ENCODE measurements around the gene PSAT1. TPM values are rescaled to one million over a fixed set of nuclear protein-coding genes. Genes with fewer than 3 reads are reported as not detected.

PSAT1 gene
- total RNA-seq, result 1 to 10 TPM; 1.0 to 2.3 (median 1.4) TPM
- polyA plus RNA-seq, result 1.9 TPM
- long read RNA-seq, donor 1, partial matches to known transcripts, result 0 of 3 reads
- long read RNA-seq, donor 1, other reads (novel, unspliced or antisense), result 0 of 3 reads
- long read RNA-seq, donor 2, partial matches to known transcripts, result 0 of 1 reads
- long read RNA-seq, donor 2, other reads (novel, unspliced or antisense), result 0 of 1 reads
- long read RNA-seq, donor 3, transcript PSAT1-202 (9 exons, 2,188 nt), result major isoform, 8 of 8 reads
- long read RNA-seq, donor 3, partial matches to known transcripts, result 0 of 8 reads
- long read RNA-seq, donor 3, other reads (novel, unspliced or antisense), result 0 of 8 reads
- long read RNA-seq, donor 4, result 0 reads

DNA sequence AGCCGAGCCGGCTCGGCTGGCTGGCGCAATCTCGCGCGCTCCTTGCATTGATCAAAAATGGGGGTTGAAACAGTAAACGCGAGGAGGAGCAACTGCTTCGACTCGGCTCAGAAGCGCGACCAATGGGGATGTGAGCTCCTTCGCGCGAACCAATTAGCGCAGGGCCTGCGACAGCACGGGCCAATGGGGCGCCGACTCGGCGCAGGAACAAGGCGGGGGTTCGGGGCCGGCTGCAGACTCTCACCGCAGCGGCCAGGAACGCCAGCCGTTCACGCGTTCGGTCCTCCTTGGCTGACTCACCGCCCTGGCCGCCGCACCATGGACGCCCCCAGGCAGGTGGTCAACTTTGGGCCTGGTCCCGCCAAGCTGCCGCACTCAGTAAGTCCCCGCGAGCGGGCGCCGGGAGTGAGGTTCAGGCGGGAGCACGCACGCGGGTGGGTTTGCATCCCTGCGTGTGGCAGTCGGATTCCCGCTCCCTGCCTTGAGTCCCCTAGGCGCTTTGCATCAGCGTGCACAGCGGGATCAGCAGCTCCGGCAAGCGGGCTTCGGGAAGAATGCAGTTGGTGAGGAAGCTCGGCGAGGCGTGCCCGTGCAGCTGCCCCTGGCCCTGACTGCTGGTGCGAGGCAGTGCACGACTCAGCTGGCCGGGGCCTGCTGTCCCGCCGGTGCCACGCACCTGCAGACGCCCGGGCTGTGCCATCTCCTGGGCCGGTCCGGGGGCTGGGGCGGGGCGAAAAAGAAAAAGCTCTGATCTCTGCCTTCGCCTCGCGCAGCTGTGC lies at the start of gene PSAT1:
PSAT1 (plus strand) TSS at position 233 of the 779 bp plus-strand sequence; CDS start at position 319, 86 bp downstream.
- peak; percentile 98 to 99 for ATAC-seq
- WGBS, result under 1% methylated on average over 76 of the region's 76 CpGs
- H3K27ac ChIP-seq (ENCODE audit: low read length), result no peak within 1 kb of the TSS

DNA sequence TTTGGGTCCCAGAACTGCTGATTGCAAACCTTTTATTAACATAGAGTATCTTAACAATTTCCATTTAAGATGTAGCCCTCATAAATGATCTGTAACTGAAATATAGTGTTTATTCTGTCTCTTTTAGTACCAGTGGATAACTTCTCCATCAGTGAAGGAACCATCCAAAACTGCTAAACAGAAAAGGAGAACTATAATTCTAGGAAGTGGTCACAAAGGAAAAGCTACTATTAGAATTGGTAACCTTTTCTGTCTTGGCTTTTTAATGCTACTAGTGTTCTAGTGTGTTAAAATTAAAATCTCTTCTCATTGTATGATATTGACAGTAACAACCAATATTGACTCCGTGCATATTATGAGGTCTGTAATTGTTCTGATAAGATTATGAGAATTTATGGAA lies 48.3 kb upstream of the PSAT1 start:
- Histone ChIP-seq H3K27me3 (ENCODE audit: control insufficient read depth, insufficient read depth) (no peaks in the 10 kb centered on the region), H3K27ac (ENCODE audit: low read length) (no peak overlapping the region), H3K9me3 (ENCODE audit: control insufficient read depth, low read length) (no peaks in the 10 kb centered on the region), H3K4me1 (ENCODE audit: control insufficient read depth, insufficient read depth, low read length) (no peaks in the 10 kb centered on the region), H3K4me3 (ENCODE audit: low read length) (no peak overlapping the region)
- no peak for DNase-seq
- intact Hi-C loops (cut with DNase I), result no loop called here
- no peak for ATAC-seq
- WGBS, result 80% methylated on average over 1 of the region's 1 CpG

More for the DNA sequence above, at the start of gene PSAT1:
- H3K4me1 ChIP-seq (ENCODE audit: control insufficient read depth, insufficient read depth, low read length), result no peaks in the 10 kb centered on the region
- intact Hi-C loops (cut with DNase I), result no loop called here
- H3K4me3 ChIP-seq (ENCODE audit: low read length), result peak within 1 kb of the TSS; percentile 38
- DNase-seq, result peak; percentile 89 to 92 (median 89)
- H3K9me3 ChIP-seq (ENCODE audit: control insufficient read depth, low read length), result no peaks in the 10 kb centered on the region
- H3K27me3 ChIP-seq (ENCODE audit: control insufficient read depth, insufficient read depth), result no peaks in the 10 kb centered on the region

DNA sequence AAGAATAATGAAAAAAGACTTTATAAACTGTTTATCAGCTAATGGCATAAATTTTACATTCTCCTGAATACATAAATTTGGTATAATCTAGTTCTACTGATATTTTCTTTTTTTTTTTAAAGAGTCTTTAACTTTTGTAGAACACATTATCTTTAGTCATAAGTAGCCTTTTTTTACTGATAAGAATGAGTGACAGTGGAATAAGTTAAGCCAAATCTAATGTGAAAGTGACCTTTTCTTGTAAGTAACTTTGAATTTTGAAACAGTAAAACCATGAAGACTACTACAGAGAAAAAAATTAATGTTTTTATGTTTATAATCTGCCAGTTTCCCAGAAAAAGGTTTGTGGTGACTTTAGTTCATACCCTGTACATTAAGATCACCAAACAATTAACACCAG lies 47.4 kb upstream of the PSAT1 start:
- Histone ChIP-seq H3K27me3 (ENCODE audit: control insufficient read depth, insufficient read depth) (no peaks in the 10 kb centered on the region), H3K4me3 (ENCODE audit: low read length) (no peak overlapping the region), H3K9me3 (ENCODE audit: control insufficient read depth, low read length) (no peaks in the 10 kb centered on the region), H3K27ac (ENCODE audit: low read length) (no peak overlapping the region), H3K4me1 (ENCODE audit: control insufficient read depth, insufficient read depth, low read length) (no peaks in the 10 kb centered on the region)
- DNase-seq (no peak), ATAC-seq (no peak)
- intact Hi-C loops (cut with DNase I), result no loop called here

DNA sequence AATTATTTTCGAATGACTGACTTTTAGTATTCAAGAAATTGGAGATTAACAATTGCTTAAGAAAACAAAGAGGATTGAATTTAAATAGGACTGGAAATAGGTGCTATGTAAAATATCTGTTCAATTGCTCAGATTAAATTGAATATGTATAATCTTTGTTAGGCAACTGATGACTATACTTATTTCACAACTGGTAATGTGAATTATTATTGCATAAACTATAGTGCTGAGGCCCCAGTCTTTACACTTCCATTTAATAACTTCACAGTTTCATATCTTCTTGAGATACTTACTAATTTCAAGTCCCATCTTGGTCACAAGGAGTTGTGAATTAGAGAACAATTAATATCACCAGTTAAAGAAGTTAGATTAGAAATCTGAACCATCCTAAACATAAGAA lies 44.3 kb upstream of the PSAT1 start:
- ATAC-seq (no peak), DNase-seq (no peak)

DNA sequence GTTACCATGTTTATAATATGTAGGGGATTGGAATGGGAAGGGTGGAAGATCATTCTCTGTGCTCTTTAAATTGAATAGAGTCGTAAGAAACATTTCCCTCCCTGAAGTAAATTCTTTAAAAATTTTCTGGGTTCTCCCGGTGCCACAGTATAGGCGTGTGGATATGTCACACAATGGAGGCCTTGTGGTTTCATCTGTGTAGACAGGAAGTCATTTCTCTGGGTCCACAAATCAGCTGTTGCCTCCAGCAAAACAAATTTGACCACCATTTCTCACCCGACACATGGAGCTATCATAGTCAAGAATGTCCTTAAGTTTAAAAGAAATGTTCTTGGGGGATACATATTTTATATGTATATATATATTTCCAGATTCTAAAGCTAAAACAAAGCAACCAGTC lies 43.6 kb upstream of the PSAT1 start:
- Histone ChIP-seq H3K4me3 (ENCODE audit: low read length) (no peak overlapping the region), H3K27me3 (ENCODE audit: control insufficient read depth, insufficient read depth) (no peaks in the 10 kb centered on the region), H3K4me1 (ENCODE audit: control insufficient read depth, insufficient read depth, low read length) (no peaks in the 10 kb centered on the region), H3K9me3 (ENCODE audit: control insufficient read depth, low read length) (no peaks in the 10 kb centered on the region), H3K27ac (ENCODE audit: low read length) (no peak overlapping the region)
- no peak for DNase-seq
- WGBS, result 78% methylated on average over 4 of the region's 4 CpGs
- intact Hi-C loops (cut with DNase I), result no loop called here
- ATAC-seq, result no peak

More for the DNA sequence above, 44.3 kb upstream of the PSAT1 start:
- Histone ChIP-seq H3K4me1 (ENCODE audit: control insufficient read depth, insufficient read depth, low read length) (no peaks in the 10 kb centered on the region), H3K27ac (ENCODE audit: low read length) (no peak overlapping the region), H3K27me3 (ENCODE audit: control insufficient read depth, insufficient read depth) (no peaks in the 10 kb centered on the region), H3K9me3 (ENCODE audit: control insufficient read depth, low read length) (no peaks in the 10 kb centered on the region), H3K4me3 (ENCODE audit: low read length) (no peak overlapping the region)
- intact Hi-C loops (cut with DNase I), result no loop called here
- 99% methylated on average over 1 of the region's 1 CpG for WGBS

DNA sequence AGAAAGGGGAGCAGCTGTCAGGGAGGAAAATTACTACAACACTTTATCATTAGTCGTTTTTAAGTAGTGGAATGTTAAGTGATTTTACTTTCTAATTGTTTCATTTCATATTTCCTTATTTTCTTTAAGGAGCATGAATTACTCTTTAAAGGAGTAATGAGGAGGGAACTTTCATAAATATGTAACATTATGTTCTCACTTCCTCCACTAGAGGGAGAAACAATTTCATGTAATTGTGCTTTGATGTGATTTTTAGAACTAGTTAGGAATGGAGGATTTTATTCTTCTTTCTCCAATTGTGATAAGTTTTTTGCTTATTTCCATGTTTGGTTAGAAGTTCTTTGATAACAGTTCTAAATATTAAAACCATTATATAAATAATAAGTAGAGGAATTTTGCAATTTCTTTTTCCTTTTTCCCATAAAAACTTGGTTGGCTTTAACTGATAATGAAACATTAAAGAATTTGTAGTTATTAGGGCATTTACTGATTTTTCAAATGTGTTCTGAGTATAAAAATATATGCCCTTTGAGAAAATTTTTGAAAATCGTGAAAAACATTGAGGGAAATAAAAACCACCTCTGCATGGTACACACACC lies 35.4 kb upstream of the PSAT1 start:
- Histone ChIP-seq H3K9me3 (ENCODE audit: control insufficient read depth, low read length) (no peaks in the 10 kb centered on the region), H3K27me3 (ENCODE audit: control insufficient read depth, insufficient read depth) (no peaks in the 10 kb centered on the region), H3K27ac (ENCODE audit: low read length) (no peak overlapping the region), H3K4me1 (ENCODE audit: control insufficient read depth, insufficient read depth, low read length) (no peaks in the 10 kb centered on the region), H3K4me3 (ENCODE audit: low read length) (no peak overlapping the region)
- 46% methylated on average over 2 of the region's 2 CpGs for WGBS
- DNase-seq, result no peak
- intact Hi-C loops (cut with DNase I), result loop anchor here in 3 of 4 donors (5.0 to 10.0 kb wide), 3 partner anchors 103 to 111 kb away; no protein-coding TSS in a partner anchor
- no peak for ATAC-seq

DNA sequence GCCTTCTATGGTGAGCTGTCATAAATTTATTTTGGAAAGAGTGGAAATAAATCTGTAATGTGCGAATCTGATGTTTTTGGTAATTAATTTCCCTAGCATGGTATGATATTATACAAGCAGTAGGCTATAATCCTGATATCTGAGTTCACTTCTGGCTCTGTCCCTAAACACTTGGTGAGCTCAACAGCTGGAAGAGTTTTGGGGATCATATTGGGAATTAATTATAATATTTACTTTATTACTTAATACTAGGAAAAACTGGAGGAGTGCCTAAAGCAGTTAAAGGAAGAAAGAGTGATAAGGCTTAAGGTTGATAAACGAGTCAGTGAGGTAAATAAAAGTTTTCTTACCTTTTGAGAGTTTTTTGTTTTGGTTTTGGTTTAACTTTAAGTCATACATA lies 34.3 kb upstream of the PSAT1 start:
- DNase-seq (no peak), ATAC-seq (no peak)
- intact Hi-C loops (cut with DNase I), result loop anchor here in 3 of 4 donors (5.0 to 10.0 kb wide), 3 partner anchors 102 to 110 kb away; no protein-coding TSS in a partner anchor
- Histone ChIP-seq H3K9me3 (ENCODE audit: control insufficient read depth, low read length) (no peaks in the 10 kb centered on the region), H3K4me1 (ENCODE audit: control insufficient read depth, insufficient read depth, low read length) (no peaks in the 10 kb centered on the region), H3K27me3 (ENCODE audit: control insufficient read depth, insufficient read depth) (no peaks in the 10 kb centered on the region), H3K4me3 (ENCODE audit: low read length) (no peak overlapping the region), H3K27ac (ENCODE audit: low read length) (no peak overlapping the region)
- 78% methylated on average over 2 of the region's 2 CpGs for WGBS

DNA sequence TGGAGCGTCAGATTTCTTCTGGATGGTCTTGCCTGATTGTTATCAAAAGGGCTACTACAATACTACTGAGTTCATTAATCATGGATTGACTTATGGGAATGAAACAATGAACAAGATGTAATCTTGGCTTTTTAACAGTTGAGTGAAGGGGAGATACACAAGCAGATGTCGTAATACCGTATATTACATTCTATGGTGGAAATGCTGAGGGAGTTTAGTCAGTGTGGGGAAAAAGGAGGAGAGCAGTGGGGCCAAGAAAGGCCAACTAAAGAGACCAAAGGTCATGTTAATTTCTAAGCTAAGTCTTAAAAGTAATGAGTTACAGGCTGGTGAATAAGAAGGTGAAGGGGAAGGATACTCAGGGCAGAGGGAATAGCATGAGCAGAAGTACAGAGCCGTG lies 29.0 kb upstream of the PSAT1 start:
- intact Hi-C loops (cut with DNase I), result loop anchor here in 1 of 4 donors (10.0 kb wide), 1 partner anchor 97 kb away; no protein-coding TSS in a partner anchor
- DNase-seq (no peak), ATAC-seq (no peak)
- Histone ChIP-seq H3K4me1 (ENCODE audit: control insufficient read depth, insufficient read depth, low read length) (no peaks in the 10 kb centered on the region), H3K9me3 (ENCODE audit: control insufficient read depth, low read length) (no peaks in the 10 kb centered on the region), H3K27ac (ENCODE audit: low read length) (no peak overlapping the region), H3K27me3 (ENCODE audit: control insufficient read depth, insufficient read depth) (no peaks in the 10 kb centered on the region), H3K4me3 (ENCODE audit: low read length) (no peak overlapping the region)
- 96% methylated on average over 4 of the region's 4 CpGs for WGBS

DNA sequence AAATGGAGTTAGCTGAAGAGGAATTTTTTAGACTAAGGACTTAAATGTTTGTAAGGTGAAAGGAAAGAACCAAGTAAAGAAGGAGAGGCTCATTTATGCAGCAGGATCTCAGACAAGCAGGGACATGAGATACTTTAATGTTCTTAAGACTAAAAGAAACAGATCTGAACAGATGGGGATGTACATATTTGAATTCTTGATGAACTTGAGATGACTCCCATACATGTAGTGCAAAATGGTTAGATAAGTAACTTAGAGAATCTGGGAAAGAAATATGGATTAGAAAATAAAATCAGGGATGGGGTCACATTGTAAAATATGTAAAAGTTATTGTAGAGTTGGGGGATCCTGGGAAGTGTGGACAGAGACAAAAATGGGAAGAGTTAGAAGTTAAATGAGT lies 27.1 kb upstream of the PSAT1 start:
- no peaks in the 10 kb centered on the region for H3K9me3 ChIP-seq (ENCODE audit: control insufficient read depth, low read length)
- intact Hi-C loops (cut with DNase I), result loop anchor here in 1 of 4 donors (10.0 kb wide), 1 partner anchor 95 kb away; no protein-coding TSS in a partner anchor

DNA sequence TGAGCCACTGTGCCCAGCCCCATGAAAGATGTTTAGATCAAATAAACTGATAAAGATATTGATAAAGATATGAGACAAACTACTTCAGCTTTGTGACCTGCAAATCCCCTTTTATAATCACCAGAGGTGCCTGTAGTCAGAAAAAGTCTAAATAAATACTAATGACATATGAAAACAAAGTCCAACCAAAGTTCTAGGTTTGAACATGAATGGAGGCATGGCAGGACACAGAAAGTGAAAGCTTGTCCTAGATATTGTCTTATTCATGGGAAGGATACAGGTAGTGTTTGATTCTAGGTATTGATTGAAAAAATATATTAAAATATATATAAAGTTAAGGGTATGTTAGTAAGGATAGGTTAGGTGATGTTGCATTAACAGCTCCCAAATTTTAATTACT lies 24.6 kb upstream of the PSAT1 start:
- intact Hi-C loops (cut with DNase I), result no loop called here
- no peak for ATAC-seq
- Histone ChIP-seq H3K9me3 (ENCODE audit: control insufficient read depth, low read length) (no peaks in the 10 kb centered on the region), H3K4me1 (ENCODE audit: control insufficient read depth, insufficient read depth, low read length) (no peaks in the 10 kb centered on the region), H3K4me3 (ENCODE audit: low read length) (no peak overlapping the region), H3K27me3 (ENCODE audit: control insufficient read depth, insufficient read depth) (no peaks in the 10 kb centered on the region), H3K27ac (ENCODE audit: low read length) (no peak overlapping the region)
- no peak for DNase-seq

More for the DNA sequence above, 27.1 kb upstream of the PSAT1 start:
- H3K4me3 ChIP-seq (ENCODE audit: low read length), result no peak overlapping the region
- no peak for ATAC-seq
- H3K27me3 ChIP-seq (ENCODE audit: control insufficient read depth, insufficient read depth), result no peaks in the 10 kb centered on the region
- H3K4me1 ChIP-seq (ENCODE audit: control insufficient read depth, insufficient read depth, low read length), result no peaks in the 10 kb centered on the region
- no peak for DNase-seq
- no peak overlapping the region for H3K27ac ChIP-seq (ENCODE audit: low read length)

DNA sequence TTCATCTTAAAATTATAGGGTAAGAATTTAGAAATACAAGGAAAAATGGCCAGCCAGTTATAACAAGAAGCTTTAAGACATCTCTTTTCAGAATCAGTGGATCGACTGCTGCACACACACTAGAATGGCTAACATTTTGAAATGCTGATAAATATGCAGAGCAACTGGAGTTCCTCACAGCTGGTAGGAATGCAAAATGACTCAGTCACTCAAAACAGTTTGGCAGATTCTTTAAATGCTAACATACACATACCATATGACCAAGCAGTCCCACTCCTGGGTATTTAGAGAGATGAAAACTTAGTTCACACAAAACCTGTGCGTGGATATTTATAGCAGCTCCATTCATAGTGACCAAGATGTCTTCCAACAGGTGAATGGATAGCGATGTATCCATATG lies 23.2 kb upstream of the PSAT1 start:
- 94% methylated on average over 3 of the region's 3 CpGs for WGBS
- intact Hi-C loops (cut with DNase I), result no loop called here

More for the DNA sequence above, 23.2 kb upstream of the PSAT1 start:
- ATAC-seq, result no peak
- Histone ChIP-seq H3K27ac (ENCODE audit: low read length) (no peak overlapping the region), H3K4me1 (ENCODE audit: control insufficient read depth, insufficient read depth, low read length) (no peaks in the 10 kb centered on the region), H3K9me3 (ENCODE audit: control insufficient read depth, low read length) (no peaks in the 10 kb centered on the region), H3K4me3 (ENCODE audit: low read length) (no peak overlapping the region), H3K27me3 (ENCODE audit: control insufficient read depth, insufficient read depth) (no peaks in the 10 kb centered on the region)
- DNase-seq, result no peak

All from right cardiac atrium (tissue), 5 donors.